Psoas muscle (tissue), 8 donors: Measurements from ENCODE around the gene RAPGEFL1. TPM values are rescaled to one million over a fixed set of nuclear protein-coding genes. Genes with fewer than 3 reads are reported as not detected.
A peak's percentile ranks its signal among the peaks of the same experiment; 100 is the strongest.
"Not testable (repeated sequence)": the region's sequence is repeated elsewhere in the genome, so short reads cannot be mapped to it uniquely, and the experiment has no call there.

Experiments
- ATAC-seq, 4 donors: fragments of 200-7000 bp; cut with Tn5 transposase; one replicate each; pipeline ENCODE4 v1.9.1; 2020; ENCODE audit warnings: moderate library complexity in 3 of 4, mild to moderate bottlenecking in 2 of 4
- DNase-seq, 2 donors: peaks; one replicate each; pipeline ENCODE4 v3.0.0-alpha.2; 2020
- H3K27ac ChIP-seq: fragments of 200-600 bp; one replicate; pipeline ENCODE4 v1.8.0; 2022
- H3K27me3 ChIP-seq, 3 donors: fragments of 200-600 bp in 1 of 3; one replicate each; pipeline versions ENCODE4 v1.6.1 to v1.8.0; 2013 to 2022; ENCODE audit warnings: low read length in 2 of 3, mild to moderate bottlenecking in 2 of 3, moderate library complexity in 1 of 3; ENCODE audit not compliant: insufficient read depth in 3 of 3
- H3K36me3 ChIP-seq, 2 donors: fragments of 200-600 bp in 1 of 2; one replicate each; pipeline versions ENCODE4 v1.6.1 to v1.8.0; 2013 to 2022; ENCODE audit warnings: low read depth in 1 of 2, mild to moderate bottlenecking in 1 of 2, moderate library complexity in 1 of 2; ENCODE audit not compliant: insufficient read depth in 1 of 2
- H3K4me1 ChIP-seq: fragments of 200-600 bp; one replicate; pipeline ENCODE4 v1.8.0; 2022
- H3K4me3 ChIP-seq: fragments of 200-600 bp; one replicate; pipeline ENCODE4 v1.8.0; 2022; ENCODE audit warnings: mild to moderate bottlenecking
- H3K9me3 ChIP-seq: fragments of 200-600 bp; one replicate; pipeline ENCODE4 v1.8.0; 2022
- WGBS, 3 donors: extraction: QIAGEN DNeasy Blood & Tissue Kit; methylation state at CpG; one replicate each; pipeline versions ENCODE4 v1.1.6 to v1.1.7; 2013; 5-methylcytosine and 5-hydroxymethylcytosine counted together
- intact Hi-C, 2 donors: fragments of 100-400 bp; cut with DNase I; formaldehyde crosslinking; loops; one replicate each; pipeline versions ENCODE4 v1.11.0 to v1.14.2; 2022
- polyA plus RNA-seq, 3 donors: library from polyadenylated mRNA; stranded (reverse); fragments of 200-250 nt; gene quantifications; one replicate each; pipeline ENCODE4 v1.2.3, GENCODE V29; 2013
- total RNA-seq, 4 donors: library from RNA; stranded (reverse); fragmentation: NEBNext Ultra II Directional in 2 of 4; extraction: Animal tissue kit (Norgen Biotek cat#: 25700) in 2 of 4; gene quantifications; one replicate each; pipeline versions ENCODE4 v1.2.1 to v1.2.4, GENCODE V29; 2021 to 2023
- TF ChIP-seq, protein P1 (sequence below): fragments of 200-600 bp; IDR thresholded peaks from one replicate; pipeline ENCODE4 v1.8.0; 2022; ENCODE audit warnings: antibody characterized with exemption
- donor health status: healthy with polysubstance abuse.
- donor health status: DM: no; HTN: no; CAD: no; lungs with moderate emphysema.
- donor health status: Bipolar disorder and iron deficiency.
- donor health status: healthy.
- donor health status: DM: yes; HTN: yes; CAD: no.
- donor health status: DM: no; HTN: no; CAD: no.
- donor health status: DM: no; HTN: no; CAD: no.
- donor health status: DM: yes; HTN: yes; CAD: no.

Gene RAPGEFL1
- total and polyA plus RNA-seq, 7 donors, result 1.7 to 5.7 (median 3.5) TPM

DNA sequence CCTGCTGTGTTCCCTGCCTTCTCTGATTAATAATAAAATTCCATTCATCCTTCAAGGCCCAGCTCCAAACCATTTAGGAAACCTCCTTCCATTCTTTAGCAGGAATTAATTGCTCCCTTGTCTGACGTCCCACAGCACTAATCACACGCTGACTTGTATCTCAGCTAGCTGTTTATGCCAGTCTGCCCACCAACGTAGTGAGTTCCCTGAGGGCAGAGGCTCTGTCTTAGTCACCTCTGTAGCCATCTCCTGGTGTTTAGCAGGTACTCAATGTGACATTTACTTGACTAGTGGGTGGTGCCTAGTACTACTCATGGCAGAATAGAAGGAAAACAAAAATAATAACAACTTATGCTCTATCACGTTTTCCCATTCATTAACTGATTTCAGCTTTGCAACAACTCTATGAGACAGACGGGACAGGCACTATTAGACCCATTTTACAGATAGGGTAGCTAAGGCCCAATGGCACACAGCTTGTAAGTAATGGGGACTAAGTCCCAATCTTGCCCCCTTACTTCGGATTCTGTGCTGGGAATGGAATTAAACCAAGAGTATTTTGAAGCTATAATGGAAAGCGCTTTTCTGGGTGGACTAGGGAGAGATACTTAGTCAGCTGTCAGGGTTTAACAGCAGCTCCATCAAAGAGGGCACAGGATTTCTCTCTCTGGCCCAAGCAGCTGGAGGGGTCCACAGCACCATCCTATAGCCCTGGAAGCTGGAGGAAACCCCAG is 40.9 kb downstream of the RAPGEFL1 start:
- no peak for ATAC-seq
- 80 to 82% (median 80%) methylated on average over 7 of the region's 7 CpGs for WGBS, 3 donors
- Histone ChIP-seq H3K9me3 (no peaks in the 10 kb centered on the region), H3K4me3 (peak overlapping the region; percentile 80), H3K27me3 (no peaks in the 10 kb centered on the region), H3K36me3 (no peaks in the 10 kb centered on the region), H3K27ac (no peak overlapping the region), H3K4me1 (peaks cover 6% of the 10 kb centered on the region)
- TF ChIP-seq, protein P1, sequence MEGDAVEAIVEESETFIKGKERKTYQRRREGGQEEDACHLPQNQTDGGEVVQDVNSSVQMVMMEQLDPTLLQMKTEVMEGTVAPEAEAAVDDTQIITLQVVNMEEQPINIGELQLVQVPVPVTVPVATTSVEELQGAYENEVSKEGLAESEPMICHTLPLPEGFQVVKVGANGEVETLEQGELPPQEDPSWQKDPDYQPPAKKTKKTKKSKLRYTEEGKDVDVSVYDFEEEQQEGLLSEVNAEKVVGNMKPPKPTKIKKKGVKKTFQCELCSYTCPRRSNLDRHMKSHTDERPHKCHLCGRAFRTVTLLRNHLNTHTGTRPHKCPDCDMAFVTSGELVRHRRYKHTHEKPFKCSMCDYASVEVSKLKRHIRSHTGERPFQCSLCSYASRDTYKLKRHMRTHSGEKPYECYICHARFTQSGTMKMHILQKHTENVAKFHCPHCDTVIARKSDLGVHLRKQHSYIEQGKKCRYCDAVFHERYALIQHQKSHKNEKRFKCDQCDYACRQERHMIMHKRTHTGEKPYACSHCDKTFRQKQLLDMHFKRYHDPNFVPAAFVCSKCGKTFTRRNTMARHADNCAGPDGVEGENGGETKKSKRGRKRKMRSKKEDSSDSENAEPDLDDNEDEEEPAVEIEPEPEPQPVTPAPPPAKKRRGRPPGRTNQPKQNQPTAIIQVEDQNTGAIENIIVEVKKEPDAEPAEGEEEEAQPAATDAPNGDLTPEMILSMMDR, result no peak
- intact Hi-C loops, result loop anchor here in 1 of 2 donors (5.0 kb wide), 1 partner anchor 69 kb away; the partner anchor contains the start of gene CDC6
- no peak for DNase-seq

DNA sequence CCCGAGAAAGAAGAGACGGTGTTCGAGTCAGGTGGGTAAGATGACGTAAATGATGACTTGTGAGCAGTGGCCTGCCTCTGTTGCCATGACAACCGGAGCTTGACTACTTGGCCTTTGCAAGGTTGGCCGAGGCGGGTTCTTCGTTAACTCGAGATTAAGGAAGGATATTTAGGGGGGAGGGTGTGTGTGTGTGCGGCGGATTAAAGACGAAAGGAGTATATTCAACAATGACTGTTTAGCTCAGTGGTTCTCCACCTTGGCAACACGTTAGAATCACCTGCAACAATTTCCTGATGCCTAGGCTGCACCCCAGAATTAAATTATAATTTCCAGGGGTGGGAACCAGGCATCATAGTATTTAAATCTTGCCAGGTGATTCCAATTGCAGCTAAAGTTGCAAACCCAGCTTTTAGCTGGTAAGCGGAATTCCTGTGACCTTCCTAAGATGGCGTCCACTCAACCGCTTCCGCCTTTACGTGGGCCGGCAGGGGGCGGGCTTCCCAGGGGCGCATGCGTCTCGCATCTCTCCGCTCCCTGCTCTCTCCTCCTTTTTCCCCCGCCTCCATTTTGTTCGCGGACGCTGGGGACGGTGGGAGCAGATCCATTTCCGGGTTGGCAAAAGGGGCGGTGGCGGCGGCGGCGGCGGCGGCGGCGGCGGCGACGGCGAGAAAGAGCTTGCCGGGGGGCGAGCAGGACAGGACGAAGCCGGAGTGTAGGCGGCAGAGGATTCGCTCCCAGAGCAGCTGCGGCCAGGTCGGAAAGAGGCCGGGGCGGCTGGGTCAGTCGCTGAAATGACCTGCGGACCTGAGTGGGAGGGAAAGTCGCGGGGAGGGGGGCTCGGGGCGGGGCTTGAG is 41.7 kb downstream of the RAPGEFL1 start, which contains the start of gene WIPF2:
TSS of gene WIPF2 (plus strand) at position 565 of the 854 bp plus-strand sequence. CDS start 37,156 bp downstream, outside the sequence.
- peak within 1 kb of the TSS; percentile 90 for H3K27ac ChIP-seq
- no peaks in the 10 kb centered on the region for H3K27me3 ChIP-seq
- no peaks in the 10 kb centered on the region for H3K36me3 ChIP-seq
- peak; percentile 96 to 98 for DNase-seq
- H3K9me3 ChIP-seq, result no peaks in the 10 kb centered on the region
- ATAC-seq, result peak; percentile 99 to 100 (median 100)
- intact Hi-C loops, result loop anchor here in 1 of 2 donors (5.0 kb wide), 1 partner anchor 68 kb away; the partner anchor contains the start of gene CDC6
- peaks cover 6% of the 10 kb centered on the region for H3K4me1 ChIP-seq
- peak within 1 kb of the TSS; percentile 80 for H3K4me3 ChIP-seq
- 1 to 3% (median 2%) methylated on average over 47 to 59 of the region's 59 CpGs for WGBS, 3 donors
- TF ChIP-seq, protein P1, result peak; percentile 79

DNA sequence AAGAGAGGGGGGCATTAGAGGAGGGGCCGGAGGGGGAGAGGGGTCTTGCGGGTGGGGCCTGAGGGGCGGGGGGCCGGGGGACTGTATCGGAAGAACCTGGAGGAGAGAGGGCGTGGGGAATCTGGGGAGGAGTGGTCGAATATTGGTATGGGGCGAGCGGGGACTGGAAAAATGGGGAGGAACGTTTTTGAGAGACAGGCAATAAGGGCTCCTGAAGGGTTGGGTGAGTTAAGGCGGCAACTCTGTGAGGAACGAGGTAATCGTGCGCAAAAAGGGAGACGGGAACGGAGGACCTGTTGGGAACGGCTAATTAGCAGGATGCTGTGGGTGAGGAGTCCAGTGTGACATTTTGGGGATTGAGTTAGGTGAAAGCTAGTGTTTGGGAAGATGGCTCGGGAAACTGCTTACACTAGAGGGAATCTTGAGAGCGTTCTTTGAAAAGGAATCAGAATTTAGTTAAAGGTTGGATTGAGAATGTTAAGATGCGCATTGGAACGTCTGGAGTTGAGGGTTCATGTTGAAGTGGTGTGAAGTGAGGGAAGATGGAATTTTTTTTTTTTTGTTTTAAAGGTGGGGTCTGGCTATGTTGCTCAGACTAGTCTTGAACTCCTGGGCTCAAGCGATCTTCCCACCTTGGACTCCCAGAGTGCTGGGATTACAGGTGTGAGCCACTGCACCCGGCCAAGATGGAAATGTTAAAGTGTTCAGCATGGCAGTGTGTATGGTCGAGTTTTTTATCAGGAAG is 42.5 kb downstream of the RAPGEFL1 start:
- intact Hi-C loops, result loop anchor here in 1 of 2 donors (5.0 kb wide), 1 partner anchor 68 kb away; the partner anchor contains the start of gene CDC6
- no peak for DNase-seq
- Histone ChIP-seq H3K4me1 (peaks cover 6% of the 10 kb centered on the region), H3K27me3 (no peaks in the 10 kb centered on the region), H3K27ac (peak overlapping the region; percentile 90), H3K9me3 (no peaks in the 10 kb centered on the region), H3K36me3 (no peaks in the 10 kb centered on the region), H3K4me3 (peak overlapping the region; percentile 80)
- ATAC-seq, result peak; percentile 15 to 50 (median 26)
- 2 to 3% (median 2%) methylated on average over 24 of the region's 24 CpGs for WGBS, 3 donors
- TF ChIP-seq, protein P1, result no peak

DNA sequence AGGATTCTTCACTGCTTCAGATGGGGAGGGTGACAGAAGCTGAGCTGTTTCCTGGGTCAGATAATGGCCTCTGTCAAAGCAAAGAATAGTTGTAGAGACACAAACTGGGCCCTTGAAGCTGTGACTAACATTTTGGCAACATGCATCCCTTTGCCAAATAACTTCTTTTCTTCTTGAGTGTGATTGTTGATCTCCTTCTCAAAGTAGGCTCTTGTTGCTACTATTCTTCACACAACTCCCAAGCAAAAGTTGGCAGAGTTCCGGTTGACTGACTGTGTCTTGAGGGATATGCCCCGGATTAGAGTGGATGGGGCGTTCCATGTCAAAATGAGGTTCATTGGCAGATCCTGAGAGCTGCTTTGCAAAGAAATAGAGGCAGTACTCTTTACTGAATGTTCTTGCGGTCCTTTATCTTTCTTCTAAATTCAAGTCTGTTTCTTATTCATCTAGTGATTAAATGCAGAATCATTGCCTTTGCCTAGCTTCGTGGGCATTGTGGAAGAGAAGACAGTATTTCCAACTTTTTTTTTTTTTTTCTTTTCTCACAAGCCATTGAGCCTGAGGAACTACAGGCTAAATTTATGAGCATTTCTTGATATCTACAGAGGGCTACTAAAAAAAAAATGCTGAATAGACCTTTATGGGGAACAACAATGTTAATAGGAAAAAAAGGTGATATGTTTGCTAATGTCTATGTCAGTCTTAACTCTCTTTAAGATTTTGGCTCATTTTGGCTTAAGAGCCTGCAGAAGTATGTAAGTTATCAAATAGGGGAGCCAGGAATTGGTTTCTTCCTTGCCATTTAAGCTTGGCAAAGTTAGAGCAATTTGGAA is 47.7 kb downstream of the RAPGEFL1 start:
- 55 to 75% (median 60%) methylated on average over 5 of the region's 5 CpGs for WGBS, 3 donors
- H3K9me3 ChIP-seq, result no peaks in the 10 kb centered on the region
- no peaks in the 10 kb centered on the region for H3K27me3 ChIP-seq
- no peak for DNase-seq
- no peak for ATAC-seq
- intact Hi-C loops, result no loop called here
- H3K4me1 ChIP-seq, result peaks cover 4% of the 10 kb centered on the region
- H3K27ac ChIP-seq, result no peak overlapping the region
- no peak overlapping the region for H3K4me3 ChIP-seq
- TF ChIP-seq, protein P1, result no peak
- H3K36me3 ChIP-seq, result peaks cover 0 to 6% of the 10 kb centered on the region in 2 donors

DNA sequence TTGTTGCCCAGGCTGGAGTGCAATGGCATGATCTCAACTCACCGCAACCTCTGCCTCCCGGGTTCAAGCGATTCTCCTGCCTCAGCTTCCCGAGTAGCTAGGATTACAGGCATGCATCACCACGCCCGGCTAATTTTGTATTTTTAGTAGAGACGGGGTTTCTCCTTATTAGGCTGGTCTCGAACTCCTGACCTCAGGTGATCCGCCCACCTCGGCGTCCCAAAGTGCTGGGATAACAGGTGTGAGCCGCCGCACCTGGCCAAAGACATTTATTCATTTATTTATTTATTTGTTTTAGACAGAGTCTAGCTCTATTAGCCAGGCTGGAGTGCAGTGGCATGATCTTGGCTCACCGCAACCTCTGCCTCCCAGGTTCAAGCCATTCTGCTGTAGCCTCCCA is 51.9 kb downstream of the RAPGEFL1 start:
- DNase-seq, H3K27ac ChIP-seq, ATAC-seq, H3K4me1 ChIP-seq, H3K9me3 ChIP-seq, H3K27me3 ChIP-seq, H3K4me3 ChIP-seq, intact Hi-C loops: not testable (repeated sequence)
- 92 to 95% (median 93%) methylated on average over 14 of the region's 14 CpGs for WGBS, 3 donors
- peaks cover 0 to 25% of the 10 kb centered on the region in 2 donors for H3K36me3 ChIP-seq
